IMR-90 (cell line): ENCODE data around the gene SLC12A4. TPM values are rescaled to one million over a fixed set of nuclear protein-coding genes. Genes with fewer than 3 reads are reported as not detected.

ENCODE experiments used
- ATAC-seq: fragments of 200-7000 bp; cut with Tn5 transposase; 2 replicates; pipeline ENCODE4 v1.9.1; 2020; ENCODE audit warnings: low read depth, mild to moderate bottlenecking, moderate library complexity
- BruUV-seq: library from RNA; stranded (reverse); fragments of 400-500 nt; replicated peaks from 2 replicates; lab custom pipeline; 2021; lab: Mats Ljungman, UMichigan
- CTCF ChIA-PET: fragments of 300-600 bp; formaldehyde crosslinking; extraction: SDS; loops from one replicate; lab custom pipeline; 2021; ENCODE audit warnings: antibody characterized with exemption; lab: Yijun Ruan, JAX
- POLR2A ChIA-PET: fragments of 300-600 bp; sonication (Branson Sonifier 250); formaldehyde crosslinking; loops from one replicate; lab custom pipeline; 2022; ENCODE audit warnings: antibody characterized with exemption; ENCODE audit not compliant: unreplicated experiment; lab: Charles Lee
- DNase-seq: peaks from one replicate; pipeline ENCODE4 v3.0.0; 2013
- H2AFZ ChIP-seq: replicated peaks from 2 replicates; pipeline ENCODE3; 2013; ENCODE audit warnings: low read length, mild to moderate bottlenecking; ENCODE audit not compliant: poor library complexity
- H2AK5ac ChIP-seq: 2 replicates; pipeline ENCODE4 v1.6.1; 2013; ENCODE audit warnings: low read depth, low read length, inconsistent platforms
- H2AK9ac ChIP-seq: replicated peaks from 2 replicates; pipeline ENCODE3; 2013; ENCODE audit warnings: mild to moderate bottlenecking, low read depth, low read length, moderate library complexity; ENCODE audit not compliant: poor library complexity
- H2BK120ac ChIP-seq: 2 replicates; pipeline ENCODE4 v1.6.1; 2013; ENCODE audit warnings: low read depth, low read length, inconsistent platforms
- H2BK15ac ChIP-seq: 3 replicates; pipeline ENCODE4 v1.6.1; 2013; ENCODE audit warnings: low read depth, low read length, inconsistent platforms
- H2BK20ac ChIP-seq: 2 replicates; pipeline ENCODE4 v1.6.1; 2013; ENCODE audit warnings: low read depth, mild to moderate bottlenecking, inconsistent platforms, low read length, moderate library complexity
- H2BK5ac ChIP-seq: 2 replicates; pipeline ENCODE4 v1.6.1; 2013; ENCODE audit warnings: mild to moderate bottlenecking, low read depth, low read length, inconsistent platforms; ENCODE audit not compliant: poor library complexity, severe bottlenecking
- H3K14ac ChIP-seq: replicated peaks from 2 replicates; pipeline ENCODE4 v1.6.1; 2013; ENCODE audit warnings: low read depth, low read length, inconsistent platforms
- H3K18ac ChIP-seq: 2 replicates; pipeline ENCODE4 v1.6.1; 2013; ENCODE audit warnings: low read depth, low read length, control low read depth
- H3K23ac ChIP-seq: 2 replicates; pipeline ENCODE4 v1.6.1; 2013; ENCODE audit warnings: low read depth, low read length, inconsistent platforms
- H3K27ac ChIP-seq: 2 replicates; pipeline ENCODE4 v1.5.1; 2013; ENCODE audit warnings: mild to moderate bottlenecking, control low read depth, low read length; ENCODE audit not compliant: insufficient read depth
- H3K27me3 ChIP-seq: 2 replicates; pipeline ENCODE4 v1.6.1; 2013; ENCODE audit warnings: low read length; ENCODE audit not compliant: control insufficient read depth, insufficient read depth
- H3K36me3 ChIP-seq: 2 replicates; pipeline ENCODE4 v1.6.1; 2013; ENCODE audit warnings: low read length, mixed read lengths; ENCODE audit not compliant: control insufficient read depth, insufficient read depth
- H3K4ac ChIP-seq: 2 replicates; pipeline ENCODE4 v1.6.1; 2013; ENCODE audit warnings: low read depth, low read length, inconsistent platforms
- H3K4me1 ChIP-seq: 2 replicates; pipeline ENCODE4 v1.6.1; 2013; ENCODE audit warnings: low read length, mixed read lengths; ENCODE audit not compliant: control insufficient read depth, insufficient read depth
- H3K4me2 ChIP-seq: 2 replicates; pipeline ENCODE4 v1.6.1; 2013; ENCODE audit warnings: low read depth, mild to moderate bottlenecking, control low read depth, low read length, moderate library complexity
- H3K4me3 ChIP-seq: 2 replicates; pipeline ENCODE4 v1.5.1; 2013; ENCODE audit warnings: low read depth, mild to moderate bottlenecking, control low read depth, low read length, moderate library complexity; ENCODE audit not compliant: insufficient read depth
- H3K56ac ChIP-seq: 2 replicates; pipeline ENCODE4 v1.6.1; 2013; ENCODE audit warnings: low read length, inconsistent platforms; ENCODE audit not compliant: insufficient read depth; ENCODE audit errors: extremely low read depth
- H3K79me1 ChIP-seq, 2 experiments: 2 replicates each; pipeline ENCODE4 v1.6.1; 2013; ENCODE audit warnings: low read length in 2 of 2, inconsistent platforms in 1 of 2, low read depth in 1 of 2
- H3K9ac ChIP-seq: 2 replicates; pipeline ENCODE4 v1.6.1; 2013; ENCODE audit warnings: low read depth, low read length, control low read depth
- H3K9me1 ChIP-seq: 2 replicates; pipeline ENCODE4 v1.6.1; 2013; ENCODE audit warnings: low read length, inconsistent platforms; ENCODE audit not compliant: insufficient read depth
- H3K9me3 ChIP-seq: 2 replicates; pipeline ENCODE4 v1.6.1; 2013; ENCODE audit warnings: low read length; ENCODE audit not compliant: control insufficient read depth, insufficient read depth
- H4K20me1 ChIP-seq: 2 replicates; pipeline ENCODE4 v1.6.1; 2013; ENCODE audit warnings: low read length, inconsistent platforms; ENCODE audit not compliant: insufficient read depth
- H4K5ac ChIP-seq: 2 replicates; pipeline ENCODE4 v1.6.1; 2013; ENCODE audit warnings: mild to moderate bottlenecking, low read depth, low read length, control low read depth
- H4K8ac ChIP-seq, 2 experiments: 2 replicates each; pipeline ENCODE4 v1.6.1; 2013; ENCODE audit warnings: low read depth in 2 of 2, low read length in 2 of 2, control low read depth in 1 of 2, inconsistent platforms in 1 of 2
- H4K91ac ChIP-seq: 2 replicates; pipeline ENCODE4 v1.6.1; 2013; ENCODE audit warnings: low read depth, low read length, inconsistent platforms; ENCODE audit not compliant: insufficient read depth
- CEBPB ChIP-seq: IDR thresholded peaks from 2 replicates; pipeline ENCODE4 v1.6.1; 2012; ENCODE audit warnings: low read depth, low read length, improper control_type of control experiment
- CTCF ChIP-seq: conservative IDR thresholded peaks from 2 replicates; pipeline ENCODE4 v1.5.1; 2012; ENCODE audit warnings: mild to moderate bottlenecking, low read depth, low read length, improper control_type of control experiment
- NFE2L2 ChIP-seq: fragments of 150-350 bp; IDR thresholded peaks from 2 replicates; pipeline ENCODE4 v1.6.1; 2016; ENCODE audit warnings: low read depth, mild to moderate bottlenecking, low read length
- RCOR1 ChIP-seq: IDR thresholded peaks from 2 replicates; pipeline ENCODE4 v1.6.1; 2012; ENCODE audit warnings: mild to moderate bottlenecking, low read length, improper control_type of control experiment; ENCODE audit not compliant: insufficient replicate concordance
- RFX5 ChIP-seq: IDR thresholded peaks from 2 replicates; pipeline ENCODE4 v1.8.0; 2012; ENCODE audit warnings: low read depth, mild to moderate bottlenecking, low read length, moderate library complexity
- WGBS, 2 experiments: methylation state at CpG; one replicate each; pipeline versions ENCODE4 v1.1.5 to v1.1.7; 2013; ENCODE audit warnings: missing lambda C conversion rate in 2 of 2; ENCODE audit not compliant: insufficient read length in 1 of 2; ENCODE audit errors: extremely low coverage in 2 of 2; 5-methylcytosine and 5-hydroxymethylcytosine counted together
- dilution Hi-C: fragments of 300-500 bp; cut with HindIII; formaldehyde crosslinking; loops from one replicate; pipeline ENCODE4 v1.14.3; 2018; ENCODE audit warnings: low sequenced_read_pairs; ENCODE audit not compliant: unreplicated experiment
- in situ Hi-C: fragments of 300-500 bp; cut with MboI; formaldehyde crosslinking; loops from 3 replicates; pipeline ENCODE4 v1.14.3; 2019; ENCODE audit warnings: low sequenced_read_pairs, inconsistent platforms, mixed read lengths
- intact Hi-C: fragments of 100-400 bp; cut with micrococcal nuclease; formaldehyde crosslinking; loops from 2 replicates; pipeline ENCODE4 v1.10.0; 2022
- polyA plus RNA-seq, 3 experiments: library from polyadenylated mRNA; depleted of rRNA; stranded (reverse); fragments of >200 nt; gene quantifications; 2 replicates each; pipeline ENCODE4 v1.2.3, GENCODE V29; 2012; ENCODE audit warnings: low replicate concordance in 1 of 3
- total RNA-seq: library from RNA; depleted of rRNA; stranded (reverse); fragments of >200 nt; gene quantifications from 2 replicates; pipeline ENCODE4 v1.2.3, GENCODE V29; 2012
- TF ChIP-seq, protein P1 (sequence below): fragments of 150-350 bp; IDR thresholded peaks from 2 replicates; pipeline ENCODE4 v1.6.1; 2016; ENCODE audit warnings: low read depth, mild to moderate bottlenecking, low read length, moderate library complexity, borderline replicate concordance

The SLC12A4 gene
- total and polyA plus RNA-seq, 2 of the 4 experiments (the other 2 are of a cell fraction): 36.6 to 132 TPM

GRCh38 chr16:67946128-67946569 is 22.3 kb downstream of the SLC12A4 start:
- Histone ChIP-seq H3K27me3 (no peaks in the 10 kb centered on the region), H3K9me3 (no peaks in the 10 kb centered on the region), H2AK5ac (no peak overlapping the region), H3K4me2 (no peak overlapping the region), H3K23ac (no peak overlapping the region), H3K36me3 (peaks cover 97% of the 10 kb centered on the region), H3K56ac (no peak overlapping the region), H2BK120ac (no peak overlapping the region), H3K9ac (no peak overlapping the region), H3K14ac (no peak overlapping the region), H3K9me1 (no peaks in the 10 kb centered on the region; the same call in 1 of the 2 replicates), H2AK9ac (no peak overlapping the region), H3K18ac (no peak overlapping the region), H4K20me1 (peaks cover 63% of the 10 kb centered on the region), H2BK5ac (no peak overlapping the region), H4K91ac (no peak overlapping the region), H2AFZ (peak overlapping the region; percentile 6), H3K4me1 (no peaks in the 10 kb centered on the region), H3K4me3 (no peak overlapping the region), H2BK15ac (no peak overlapping the region), H4K8ac (no peak overlapping the region), H2BK20ac (no peak overlapping the region), H4K5ac (no peak overlapping the region), H3K27ac (no peak overlapping the region), H3K79me1 (peaks cover 15 to 88% of the 10 kb centered on the region in 2 experiments), H3K4ac (no peak overlapping the region)
- 95% methylated on average over 4 of the region's 20 CpGs; no CpG with 5 or more reads in 1 of the 2 experiments for WGBS, 2 experiments
- intact Hi-C loops (no loop called here), dilution Hi-C loops (no loop called here), in situ Hi-C loops (loop anchor here (25.0 kb wide), 1 partner anchor 409 kb away; the partner anchor contains the start of gene RIPOR1)
- ChIA-PET CTCF (no interaction called here), POLR2A (no interaction called here)
- no TSS peak for BruUV-seq
- DNase-seq (no peak), ATAC-seq (no peak)
- TF ChIP-seq, protein P1, sequence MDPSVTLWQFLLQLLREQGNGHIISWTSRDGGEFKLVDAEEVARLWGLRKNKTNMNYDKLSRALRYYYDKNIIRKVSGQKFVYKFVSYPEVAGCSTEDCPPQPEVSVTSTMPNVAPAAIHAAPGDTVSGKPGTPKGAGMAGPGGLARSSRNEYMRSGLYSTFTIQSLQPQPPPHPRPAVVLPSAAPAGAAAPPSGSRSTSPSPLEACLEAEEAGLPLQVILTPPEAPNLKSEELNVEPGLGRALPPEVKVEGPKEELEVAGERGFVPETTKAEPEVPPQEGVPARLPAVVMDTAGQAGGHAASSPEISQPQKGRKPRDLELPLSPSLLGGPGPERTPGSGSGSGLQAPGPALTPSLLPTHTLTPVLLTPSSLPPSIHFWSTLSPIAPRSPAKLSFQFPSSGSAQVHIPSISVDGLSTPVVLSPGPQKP: no peak
- TF ChIP-seq NFE2L2 (no peak), RCOR1 (no peak), CTCF (no peak), RFX5 (no peak), CEBPB (no peak)
